Measurements from ENCODE around the gene IFNA1. TPM values are rescaled to one million over a fixed set of nuclear protein-coding genes. Genes with fewer than 3 reads are reported as not detected.
"Not testable (repeated sequence)": the region's sequence is repeated elsewhere in the genome, so short reads cannot be mapped to it uniquely, and the experiment has no call there.

The IFNA1 gene
- total RNA-seq, 1 donor from 2014 or later: not detected

DNA sequence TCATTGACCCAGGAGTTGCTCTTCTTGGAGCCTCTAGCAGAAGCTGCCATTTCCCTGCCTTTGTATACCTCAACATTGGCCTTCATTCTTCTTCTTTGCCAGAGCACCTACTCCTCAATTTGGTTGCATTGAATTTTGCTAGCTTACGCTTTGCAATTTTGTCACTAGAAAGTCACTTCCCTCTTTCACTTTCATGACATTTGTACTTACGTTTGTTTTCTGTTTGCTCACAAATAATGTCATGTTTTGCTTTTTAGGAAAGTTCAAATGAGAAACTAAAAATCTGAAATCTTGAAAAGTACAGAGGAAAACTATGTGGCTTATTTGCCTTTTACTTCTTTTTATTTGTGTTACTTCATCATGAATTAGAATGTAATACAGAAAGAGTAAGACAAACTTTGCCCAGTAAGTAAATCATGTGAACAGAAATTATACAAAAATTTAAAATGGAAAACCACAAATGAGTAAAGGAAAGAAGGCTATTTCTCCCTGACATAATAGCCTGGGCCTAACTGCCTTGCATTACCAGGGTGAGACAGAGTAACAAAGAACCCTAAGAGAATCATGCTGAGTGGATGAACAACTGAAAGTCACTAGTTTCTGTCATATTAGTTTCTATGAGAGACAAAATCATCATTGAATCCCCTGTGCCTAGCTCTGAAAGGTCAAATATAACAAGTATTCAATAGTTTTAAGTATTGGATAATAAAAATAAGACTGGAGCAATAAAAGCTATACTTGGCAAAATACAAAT, 7.4 kb upstream of the IFNA1 start:
- FAIRE-seq (no peak), DNase-seq (ENCODE audit: low read depth) (no peak)
- no peaks in the 10 kb centered on the region for H3K36me3 ChIP-seq (ENCODE audit: control insufficient read depth, insufficient read depth, low read length)
- H3K4me3 ChIP-seq (ENCODE audit: low read depth, low read length): no peak overlapping the region
- H3K27me3 ChIP-seq (ENCODE audit: control insufficient read depth, insufficient read depth, low read length): peaks cover 4% of the 10 kb centered on the region
- TF ChIP-seq, protein P1, sequence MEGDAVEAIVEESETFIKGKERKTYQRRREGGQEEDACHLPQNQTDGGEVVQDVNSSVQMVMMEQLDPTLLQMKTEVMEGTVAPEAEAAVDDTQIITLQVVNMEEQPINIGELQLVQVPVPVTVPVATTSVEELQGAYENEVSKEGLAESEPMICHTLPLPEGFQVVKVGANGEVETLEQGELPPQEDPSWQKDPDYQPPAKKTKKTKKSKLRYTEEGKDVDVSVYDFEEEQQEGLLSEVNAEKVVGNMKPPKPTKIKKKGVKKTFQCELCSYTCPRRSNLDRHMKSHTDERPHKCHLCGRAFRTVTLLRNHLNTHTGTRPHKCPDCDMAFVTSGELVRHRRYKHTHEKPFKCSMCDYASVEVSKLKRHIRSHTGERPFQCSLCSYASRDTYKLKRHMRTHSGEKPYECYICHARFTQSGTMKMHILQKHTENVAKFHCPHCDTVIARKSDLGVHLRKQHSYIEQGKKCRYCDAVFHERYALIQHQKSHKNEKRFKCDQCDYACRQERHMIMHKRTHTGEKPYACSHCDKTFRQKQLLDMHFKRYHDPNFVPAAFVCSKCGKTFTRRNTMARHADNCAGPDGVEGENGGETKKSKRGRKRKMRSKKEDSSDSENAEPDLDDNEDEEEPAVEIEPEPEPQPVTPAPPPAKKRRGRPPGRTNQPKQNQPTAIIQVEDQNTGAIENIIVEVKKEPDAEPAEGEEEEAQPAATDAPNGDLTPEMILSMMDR (IDR thresholded peaks at IDR 0.05; ENCODE audit: insufficient read depth, low read length, severe bottlenecking): no peak

DNA sequence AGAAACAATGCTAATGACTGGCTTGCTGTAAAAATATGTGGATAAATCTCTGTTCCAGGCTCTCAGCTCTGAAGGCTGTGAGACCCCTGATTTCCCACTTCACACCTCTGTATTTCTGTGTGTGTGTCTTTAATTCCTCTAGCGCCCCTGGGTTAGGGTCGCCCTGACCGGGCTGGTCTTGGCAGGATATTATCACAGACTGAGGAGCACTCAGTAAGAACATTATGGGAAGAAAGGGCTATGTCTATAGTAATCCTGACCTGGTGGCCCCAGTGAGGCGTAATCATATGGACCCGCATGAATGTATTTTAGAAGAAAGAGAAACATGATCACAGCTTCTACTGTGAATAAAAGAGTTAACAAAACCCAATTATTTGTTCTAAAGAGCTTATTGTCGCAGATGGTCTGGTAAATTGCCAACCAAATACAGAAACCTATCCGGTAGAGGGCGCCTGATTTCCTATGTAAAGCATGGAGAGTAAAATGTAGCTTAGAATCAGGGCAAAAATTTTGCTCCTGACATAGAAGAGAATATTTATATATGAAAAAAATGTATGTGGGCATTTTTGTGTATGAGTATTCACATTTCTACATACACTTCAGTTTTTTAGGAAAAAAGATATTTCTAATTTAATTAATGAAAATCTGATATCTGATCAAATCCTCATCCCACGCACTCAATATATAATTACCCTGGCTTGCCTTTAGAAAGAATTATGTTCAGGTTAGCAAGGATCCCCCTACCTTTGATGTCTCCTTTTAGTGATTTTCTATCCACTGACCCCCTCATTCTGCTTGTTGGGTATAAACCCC, 5.8 kb upstream of the IFNA1 start:
- Histone ChIP-seq H3K4me3 (ENCODE audit: low read depth, low read length) (no peak overlapping the region), H3K27me3 (ENCODE audit: control insufficient read depth, insufficient read depth, low read length) (peaks cover 2% of the 10 kb centered on the region), H3K36me3 (ENCODE audit: control insufficient read depth, insufficient read depth, low read length) (no peaks in the 10 kb centered on the region)
- TF ChIP-seq, protein P1 (IDR thresholded peaks at IDR 0.05; ENCODE audit: insufficient read depth, low read length, severe bottlenecking): peak; percentile 55
- FAIRE-seq (no peak), DNase-seq (ENCODE audit: low read depth) (peak; percentile 70)

DNA sequence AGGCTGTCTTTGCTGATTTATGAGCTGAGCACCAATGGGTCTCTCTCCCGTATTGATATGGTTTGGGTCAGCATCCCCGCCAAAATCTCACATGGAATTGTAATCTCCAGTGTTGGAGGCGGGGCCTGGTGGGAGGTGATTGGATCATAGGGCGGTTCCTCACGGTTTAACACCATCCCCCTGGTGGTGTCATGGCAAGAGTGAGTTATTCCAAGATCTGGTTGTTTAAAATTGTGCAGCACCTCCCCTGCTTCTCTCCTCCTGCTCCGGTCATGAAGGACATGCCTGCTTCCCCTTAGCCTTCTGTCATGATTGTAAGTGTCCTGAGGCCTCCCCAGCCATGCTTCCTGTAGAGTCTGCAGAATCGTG, 5.2 kb upstream of the IFNA1 start:
- DNase-seq (ENCODE audit: low read depth); H3K4me3 ChIP-seq (ENCODE audit: low read depth, low read length); H3K27me3 ChIP-seq (ENCODE audit: control insufficient read depth, insufficient read depth, low read length); H3K36me3 ChIP-seq (ENCODE audit: control insufficient read depth, insufficient read depth, low read length): not testable (repeated sequence)
- peak; percentile 91 for FAIRE-seq

DNA sequence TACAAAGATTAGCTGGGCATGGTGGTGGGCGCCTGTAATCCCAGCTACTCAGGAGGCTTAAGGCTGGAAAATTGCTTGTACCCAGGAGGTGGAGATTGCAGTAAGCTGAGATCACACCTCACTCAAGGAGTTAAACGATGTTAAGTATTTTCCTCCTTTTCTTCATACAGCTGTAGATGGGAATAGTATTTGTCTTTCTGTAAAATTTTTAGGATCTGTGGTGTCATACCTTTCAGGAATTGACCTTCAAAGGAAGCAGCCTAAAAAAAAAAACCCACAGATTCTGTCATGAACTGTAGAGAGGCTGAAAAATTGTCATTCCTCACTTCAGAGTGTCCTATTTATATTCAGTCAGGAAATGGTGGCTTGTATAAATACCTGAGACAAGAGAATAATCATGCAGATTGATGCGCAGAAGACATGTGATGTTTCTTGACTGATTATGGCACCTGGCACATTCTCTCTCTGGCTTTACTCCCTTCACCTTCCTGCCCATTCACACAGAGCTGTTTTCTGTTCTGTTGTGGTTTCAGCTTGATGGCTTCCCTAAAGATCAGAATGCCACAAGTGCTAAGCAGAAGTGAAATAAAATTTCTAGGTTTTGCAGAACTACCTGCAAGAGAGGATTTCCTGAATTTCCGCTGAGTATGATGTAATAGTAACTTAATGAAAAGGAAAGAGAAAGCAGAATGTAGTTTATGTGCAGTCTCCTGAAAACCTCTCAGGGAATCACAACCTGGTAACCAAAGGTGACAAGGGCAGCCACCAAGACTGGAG, 3.8 kb downstream of the IFNA1 start:
- TF ChIP-seq, protein P1 (IDR thresholded peaks at IDR 0.05; ENCODE audit: insufficient read depth, low read length, severe bottlenecking): no peak
- DNase-seq (ENCODE audit: low read depth) (no peak), FAIRE-seq (no peak)
- Histone ChIP-seq H3K4me3 (ENCODE audit: low read depth, low read length) (no peak overlapping the region), H3K36me3 (ENCODE audit: control insufficient read depth, insufficient read depth, low read length) (no peaks in the 10 kb centered on the region), H3K27me3 (ENCODE audit: control insufficient read depth, insufficient read depth, low read length) (no peaks in the 10 kb centered on the region)

DNA sequence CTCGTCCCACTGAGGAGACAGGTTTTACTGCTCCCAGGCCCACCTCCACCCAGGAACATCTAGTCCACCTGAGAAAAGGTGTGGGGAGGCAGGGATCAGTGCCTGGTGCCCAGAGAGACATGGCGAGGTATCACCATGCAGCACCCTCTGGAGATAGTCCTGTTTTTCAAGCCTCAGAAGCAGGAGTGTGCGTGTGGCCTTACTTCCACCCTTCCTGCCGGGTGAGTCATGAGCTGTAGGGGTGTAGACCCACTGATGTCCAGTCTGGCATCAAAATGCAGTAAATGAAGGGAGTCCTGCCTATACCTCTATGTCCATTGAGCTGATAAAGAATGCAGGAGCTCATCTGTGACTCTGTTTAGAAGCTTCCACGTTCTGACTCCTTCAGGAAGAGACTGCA, 9.1 kb downstream of the IFNA1 start:
- H3K36me3 ChIP-seq (ENCODE audit: control insufficient read depth, insufficient read depth, low read length); H3K27me3 ChIP-seq (ENCODE audit: control insufficient read depth, insufficient read depth, low read length); H3K4me3 ChIP-seq (ENCODE audit: low read depth, low read length); DNase-seq (ENCODE audit: low read depth): not testable (repeated sequence)
- peak; percentile 66 for FAIRE-seq

DNA sequence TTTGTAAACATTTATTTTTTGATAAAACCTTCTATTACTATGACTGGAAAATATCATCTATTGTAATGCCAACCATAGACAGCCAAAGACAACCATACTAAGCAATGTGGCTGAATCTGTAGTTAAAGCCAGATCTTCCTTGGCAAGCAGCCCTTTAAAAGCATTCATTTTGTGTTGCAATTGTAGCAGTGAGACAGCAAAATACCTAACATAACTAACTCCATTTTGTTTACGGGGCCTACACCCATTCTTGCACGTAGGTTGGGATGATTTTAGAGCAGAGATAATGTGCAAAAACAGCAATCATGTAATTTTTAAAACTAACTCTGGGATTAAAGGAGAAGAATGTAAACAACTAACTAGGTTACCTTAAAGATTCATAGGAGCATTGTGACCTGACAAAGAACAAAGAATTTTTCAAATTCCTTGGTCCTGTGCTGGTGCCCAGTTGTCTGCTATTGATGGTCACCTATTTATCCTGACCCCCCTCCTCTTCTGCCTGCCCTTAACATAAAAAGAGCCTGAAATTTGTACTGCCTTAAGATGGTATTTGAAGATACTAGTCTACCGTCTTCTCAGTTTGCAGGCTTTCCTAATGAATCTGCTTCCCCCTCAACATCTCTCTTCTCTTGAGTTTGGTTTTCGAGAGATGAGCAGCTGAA, 10.6 kb downstream of the IFNA1 start:
- TF ChIP-seq, protein P1 (IDR thresholded peaks at IDR 0.05; ENCODE audit: insufficient read depth, low read length, severe bottlenecking): no peak
- Histone ChIP-seq H3K4me3 (ENCODE audit: low read depth, low read length) (no peak overlapping the region), H3K36me3 (ENCODE audit: control insufficient read depth, insufficient read depth, low read length) (no peaks in the 10 kb centered on the region), H3K27me3 (ENCODE audit: control insufficient read depth, insufficient read depth, low read length) (no peaks in the 10 kb centered on the region)
- FAIRE-seq: no peak
- no peak for DNase-seq (ENCODE audit: low read depth)

Measured in bronchial epithelial cell (primary cell).